Coronary artery (tissue), 2 donors: ENCODE results near the gene MTLN.
"Not testable (repeated sequence)": the region's sequence is repeated elsewhere in the genome, so short reads cannot be mapped to it uniquely, and the experiment has no call there.

ENCODE experiments used
- DNase-seq: peaks from one replicate; pipeline ENCODE4 v3.0.0-alpha.2; 2017; ENCODE audit warnings: low spot score
- H3K27ac ChIP-seq, 2 donors: fragments of 200-600 bp; sonication (generic); one replicate each; pipeline ENCODE4 v1.5.1; 2016 to 2019
- H3K4me3 ChIP-seq: fragments of 200-600 bp; sonication (generic); 2 replicates; pipeline ENCODE4 v1.5.1; 2016; ENCODE audit warnings: mild to moderate bottlenecking, moderate library complexity
- TF ChIP-seq, protein P1 (sequence below): fragments of 200-600 bp; sonication (generic); IDR thresholded peaks from one replicate; pipeline ENCODE4 v1.5.1; 2019; ENCODE audit warnings: antibody characterized with exemption

MTLN gene, protein sequence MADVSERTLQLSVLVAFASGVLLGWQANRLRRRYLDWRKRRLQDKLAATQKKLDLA

DNA sequence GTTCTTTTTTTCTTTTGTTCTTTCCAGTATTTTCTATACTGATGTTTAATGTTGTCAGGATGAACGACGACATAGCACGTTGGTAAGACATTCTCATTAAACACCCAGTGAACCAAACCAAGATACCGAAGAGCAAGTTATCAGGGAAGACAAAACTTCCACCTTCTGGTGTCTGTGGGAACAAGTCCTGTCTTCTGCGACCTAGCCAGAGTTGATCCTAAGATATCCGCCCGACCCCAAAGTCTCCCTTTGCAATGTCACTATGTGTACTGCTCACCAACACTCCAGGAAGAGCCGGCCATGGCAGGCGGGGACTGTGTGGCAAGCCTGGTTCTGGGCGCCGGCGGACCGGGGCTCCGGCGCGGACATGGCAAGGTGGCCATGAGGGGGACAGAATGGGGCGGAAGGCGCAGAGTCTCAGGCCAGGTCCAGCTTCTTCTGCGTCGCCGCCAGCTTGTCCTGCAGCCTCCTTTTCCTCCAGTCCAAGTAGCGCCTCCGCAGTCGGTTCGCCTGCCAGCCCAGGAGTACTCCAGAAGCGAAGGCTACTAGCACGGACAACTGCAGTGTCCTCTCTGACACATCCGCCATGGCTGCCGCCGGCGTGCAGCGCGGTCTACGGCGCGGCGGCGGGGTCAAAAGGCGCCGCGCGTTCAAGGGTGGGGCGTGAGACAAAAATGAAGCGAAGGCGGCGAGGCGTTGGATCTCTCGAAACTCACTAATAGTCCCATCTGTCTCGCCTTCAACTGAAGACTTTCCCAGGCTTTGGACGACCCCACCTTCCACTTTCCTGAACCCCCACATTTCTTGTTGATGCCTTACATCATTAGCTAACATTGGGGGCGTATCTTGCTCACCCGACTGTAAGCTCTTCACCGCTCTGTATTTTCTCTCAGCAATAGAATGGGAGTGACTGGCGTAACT is at the start of gene MTLN:
Gene MTLN (minus strand): TSS at position 610 of the 921 bp plus-strand sequence. CDS start 22 bp downstream, at position 588.
- peak; percentile 77 for DNase-seq

DNA sequence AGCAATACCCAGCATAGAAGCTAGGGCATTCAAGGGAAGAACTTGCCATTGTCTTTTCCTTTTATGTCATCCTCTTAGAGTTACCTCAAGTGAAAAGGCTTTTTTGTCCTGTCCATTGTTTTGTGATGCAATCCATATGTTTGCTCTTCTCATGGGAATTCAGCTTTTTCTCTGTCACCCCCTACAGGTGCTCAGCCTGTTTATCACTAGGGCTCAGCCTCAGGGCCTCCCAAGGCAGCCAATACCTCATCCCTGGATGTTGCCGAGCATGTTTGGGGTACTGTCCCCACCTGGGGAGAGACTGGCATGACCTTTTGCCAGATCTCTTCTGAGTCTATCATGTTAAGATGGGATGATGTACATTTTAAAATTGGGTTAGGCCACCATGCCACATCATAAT is 49.6 kb upstream of the MTLN start:
- not testable (repeated sequence) for H3K27ac ChIP-seq, DNase-seq, H3K4me3 ChIP-seq

More for the DNA sequence above, at the start of gene MTLN:
- TF ChIP-seq, protein P1, sequence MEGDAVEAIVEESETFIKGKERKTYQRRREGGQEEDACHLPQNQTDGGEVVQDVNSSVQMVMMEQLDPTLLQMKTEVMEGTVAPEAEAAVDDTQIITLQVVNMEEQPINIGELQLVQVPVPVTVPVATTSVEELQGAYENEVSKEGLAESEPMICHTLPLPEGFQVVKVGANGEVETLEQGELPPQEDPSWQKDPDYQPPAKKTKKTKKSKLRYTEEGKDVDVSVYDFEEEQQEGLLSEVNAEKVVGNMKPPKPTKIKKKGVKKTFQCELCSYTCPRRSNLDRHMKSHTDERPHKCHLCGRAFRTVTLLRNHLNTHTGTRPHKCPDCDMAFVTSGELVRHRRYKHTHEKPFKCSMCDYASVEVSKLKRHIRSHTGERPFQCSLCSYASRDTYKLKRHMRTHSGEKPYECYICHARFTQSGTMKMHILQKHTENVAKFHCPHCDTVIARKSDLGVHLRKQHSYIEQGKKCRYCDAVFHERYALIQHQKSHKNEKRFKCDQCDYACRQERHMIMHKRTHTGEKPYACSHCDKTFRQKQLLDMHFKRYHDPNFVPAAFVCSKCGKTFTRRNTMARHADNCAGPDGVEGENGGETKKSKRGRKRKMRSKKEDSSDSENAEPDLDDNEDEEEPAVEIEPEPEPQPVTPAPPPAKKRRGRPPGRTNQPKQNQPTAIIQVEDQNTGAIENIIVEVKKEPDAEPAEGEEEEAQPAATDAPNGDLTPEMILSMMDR = no peak
- H3K4me3 ChIP-seq = peak within 1 kb of the TSS; percentile 91
- peak within 1 kb of the TSS; percentile 86 to 90 for H3K27ac ChIP-seq

DNA sequence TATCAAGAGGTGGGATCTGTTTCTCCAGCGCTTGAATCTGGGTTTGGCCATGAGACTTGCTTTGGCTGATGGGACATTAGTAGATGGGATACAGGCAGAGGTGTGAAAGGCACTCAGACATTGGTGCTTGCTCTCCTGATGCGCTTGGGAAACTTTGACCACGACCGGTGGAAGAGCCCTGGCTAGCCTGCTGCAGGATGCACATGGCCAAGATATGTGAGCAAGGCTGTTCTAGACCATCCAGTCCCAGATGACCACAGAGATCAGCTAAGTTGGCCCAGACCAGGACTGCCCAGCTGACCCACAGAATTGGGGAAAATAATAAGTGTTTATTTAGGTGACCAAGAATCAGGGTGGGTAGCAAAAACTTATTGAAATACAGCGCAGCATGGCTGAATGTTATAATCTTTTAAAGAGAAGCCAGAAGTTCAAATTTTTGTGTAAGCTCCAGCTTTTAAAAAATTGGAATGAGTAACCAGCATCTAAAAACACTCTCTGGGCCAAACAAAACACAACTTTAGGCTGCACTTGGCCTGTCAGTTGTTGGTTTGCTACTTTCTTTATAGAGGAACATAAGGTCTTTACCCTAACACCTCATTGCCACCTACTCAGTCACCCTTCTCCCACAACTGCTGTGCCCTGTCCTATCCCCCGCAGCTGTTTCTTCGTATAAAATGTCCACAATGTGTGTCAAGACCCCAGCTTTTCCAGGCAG is 35.9 kb upstream of the MTLN start:
- DNase-seq = peak; percentile 50
- H3K4me3 ChIP-seq, H3K27ac ChIP-seq: not testable (repeated sequence)

- H3K4me3 ChIP-seq, H3K27ac ChIP-seq, DNase-seq: not testable (repeated sequence)
Observed at GRCh38 chr2:110245488-110246435, 33.4 kb upstream of the MTLN start.

DNA sequence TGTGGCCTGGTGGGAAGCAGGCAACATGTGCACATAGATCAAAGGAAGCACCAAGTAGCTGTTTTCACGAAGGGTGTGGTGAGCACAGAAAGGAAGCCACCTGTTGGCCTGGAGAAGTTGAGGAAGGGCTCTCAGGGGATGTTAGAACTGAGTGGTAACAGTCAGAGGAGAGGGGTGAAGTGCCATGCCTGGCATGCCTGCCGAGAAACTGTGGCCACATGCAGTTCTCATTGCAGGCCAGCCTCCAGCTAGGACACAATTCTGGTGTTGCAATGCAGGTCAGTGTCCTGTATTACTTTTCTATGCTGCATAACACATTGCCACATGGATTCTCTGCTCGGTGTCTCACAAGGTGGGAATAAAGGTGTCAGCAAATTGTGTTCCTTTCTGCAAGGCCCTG is 30.9 kb upstream of the MTLN start:
- not testable (repeated sequence) for H3K27ac ChIP-seq, H3K4me3 ChIP-seq, DNase-seq

GRCh38 chr2:110234514-110234913 is 22.2 kb upstream of the MTLN start:
- not testable (repeated sequence) for DNase-seq, H3K27ac ChIP-seq, H3K4me3 ChIP-seq

- not testable (repeated sequence) for DNase-seq, H3K4me3 ChIP-seq, H3K27ac ChIP-seq
Observed at GRCh38 chr2:110229886-110230285, 17.5 kb upstream of the MTLN start.

DNA sequence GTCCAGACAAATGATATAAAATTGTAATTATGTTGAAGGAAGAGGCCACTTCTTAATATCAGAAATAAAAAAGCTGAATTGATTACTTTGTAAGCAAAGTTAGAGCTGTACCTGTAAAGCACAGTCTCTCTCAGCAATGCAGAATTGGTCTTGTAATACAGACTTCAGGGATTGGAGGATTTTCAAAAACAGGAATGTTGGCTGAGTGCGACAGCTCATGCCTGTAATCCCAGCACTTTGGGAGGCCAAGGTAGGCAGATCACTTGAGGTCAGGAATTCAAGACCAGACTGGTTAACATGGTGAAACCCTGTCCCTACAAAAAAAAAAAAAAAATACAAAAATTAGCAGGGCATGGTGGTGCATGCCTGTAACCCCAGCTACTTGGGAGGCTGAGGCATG is 10.3 kb upstream of the MTLN start:
- H3K27ac ChIP-seq, H3K4me3 ChIP-seq, DNase-seq: not testable (repeated sequence)

GRCh38 chr2:110221938-110222337 is 9.6 kb upstream of the MTLN start:
- Histone ChIP-seq H3K4me3 (no peak overlapping the region), H3K27ac (no peak overlapping the region)
- TF ChIP-seq, protein P1 = no peak
- DNase-seq = no peak

- TF ChIP-seq, protein P1 = no peak
- H3K4me3 ChIP-seq = no peak overlapping the region
- no peak for DNase-seq
- H3K27ac ChIP-seq = no peak overlapping the region
Observed at GRCh38 chr2:110220190-110220564, 7.8 kb upstream of the MTLN start.
